Body of pancreas (tissue), 4 donors: ENCODE data around the gene BAIAP2L1.

ENCODE experiments used
- CTCF ChIP-seq, 7 experiments: fragments of 450-650 bp in 4 of 7; fragments of 200-600 bp in 3 of 7; sonication (generic) in 3 of 7; IDR thresholded peaks; one replicate each; pipeline ENCODE4 v1.5.1; 2016 to 2019; ENCODE audit warnings: antibody characterized with exemption in 7 of 7
- POLR2A ChIP-seq, 3 donors: fragments of 450-650 bp; IDR thresholded peaks; one replicate each; pipeline ENCODE4 v1.6.1; 2016; ENCODE audit warnings: antibody characterized with exemption in 3 of 3, mild to moderate bottlenecking in 2 of 3

- TF ChIP-seq CTCF (IDR thresholded peaks at IDR 0.05), result no peak
- TF ChIP-seq POLR2A (IDR thresholded peaks at IDR 0.05), result no peak
Measured at GRCh38 chr7:98321301-98321700, 79.6 kb downstream of the BAIAP2L1 start.
